ENCODE measurements around the gene JPH2.

Gene JPH2

DNA sequence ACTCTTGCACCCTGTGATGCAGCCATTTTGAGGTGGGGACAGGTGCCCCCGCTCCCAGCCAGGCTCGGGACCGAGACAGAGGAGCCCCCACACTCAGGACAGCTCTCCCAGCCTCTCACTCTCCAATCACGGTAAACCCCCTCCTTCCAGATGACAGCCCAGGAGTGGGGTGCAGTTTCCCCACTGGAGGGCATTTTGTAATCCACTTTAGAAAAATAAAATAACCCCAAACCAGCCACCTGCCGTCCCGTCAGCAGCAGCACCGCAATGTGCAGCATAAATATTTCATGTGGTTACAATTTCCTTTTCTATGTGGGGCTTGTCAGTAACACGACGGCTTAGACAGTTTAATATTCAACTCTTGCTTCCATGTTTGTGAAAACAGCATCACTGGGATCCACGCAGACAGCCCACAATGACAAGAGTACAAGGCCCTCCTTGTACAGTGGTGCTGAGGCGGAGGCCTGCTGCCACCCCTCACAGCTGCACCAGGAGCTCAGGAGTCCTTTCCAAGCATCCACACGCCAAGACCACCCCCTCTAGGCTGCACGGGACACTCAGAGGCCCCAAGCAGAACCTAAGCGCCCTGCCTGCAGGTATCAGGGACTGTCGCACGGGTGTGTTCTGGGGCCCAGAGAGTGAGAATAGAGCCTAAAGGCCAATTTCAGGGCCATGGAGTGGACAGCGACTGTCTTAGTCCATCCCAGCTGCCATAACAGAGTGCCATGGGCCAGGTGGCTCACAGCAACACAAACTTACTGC is 116.7 kb downstream of the JPH2 start:
- TF ChIP-seq EZH2 (IDR thresholded peaks at IDR 0.05; ENCODE audit: borderline replicate concordance, low read depth, low read length, severe bottlenecking) (no peak), CTCF (IDR thresholded peaks at IDR 0.05; ENCODE audit: borderline replicate concordance, extremely low read depth, low read length, poor library complexity, severe bottlenecking) (peak; percentile 41)
- ATAC-seq (ENCODE audit: insufficient read depth, low read depth): peak; percentile 83
- no peaks in the 10 kb centered on the region for H3K9me3 ChIP-seq (ENCODE audit: insufficient read depth, low read length, severe bottlenecking)

GRCh38 chr20:44069203-44070011 is 117.6 kb downstream of the JPH2 start:
- peaks cover 51% of the 10 kb centered on the region for H4K20me1 ChIP-seq (ENCODE audit: insufficient read depth, low read length)
- DNase-seq: peak; percentile 81
- H3K4me3 ChIP-seq (ENCODE audit: low read depth in 1 of 2, low read length in 2 of 2): peak overlapping the region in 1 of 2 experiments; percentile 38; a peak in 3 of 4 replicates
- no peak for TF ChIP-seq CTCF (IDR thresholded peaks at IDR 0.05; ENCODE audit: borderline replicate concordance, extremely low read depth, low read length, poor library complexity, severe bottlenecking)
- TF ChIP-seq EZH2 (IDR thresholded peaks at IDR 0.05; ENCODE audit: borderline replicate concordance, low read depth, low read length, severe bottlenecking): peak; percentile 3
- peaks cover 47% of the 10 kb centered on the region for H3K4me1 ChIP-seq (ENCODE audit: insufficient read depth, low read length)
- peak overlapping the region; percentile 78 for H3K4me2 ChIP-seq (ENCODE audit: insufficient read depth, low read length)
- peak overlapping the region; percentile 69 for H3K27ac ChIP-seq (ENCODE audit: low read length)
- no peaks in the 10 kb centered on the region for H3K9me3 ChIP-seq (ENCODE audit: insufficient read depth, low read length, severe bottlenecking)
- peak; percentile 56 for ATAC-seq (ENCODE audit: insufficient read depth, low read depth)
- no peaks in the 10 kb centered on the region for H3K79me2 ChIP-seq (ENCODE audit: insufficient read depth, low read length)
- peak overlapping the region; percentile 55 for H3K9ac ChIP-seq (ENCODE audit: low read depth, low read length)
- no peaks in the 10 kb centered on the region for H3K36me3 ChIP-seq (ENCODE audit: insufficient read depth, low read length)
- H2AFZ ChIP-seq (ENCODE audit: low read depth, low read length): 0 out of 2 replicates have a peak overlapping the region, but pooled peaks have one; percentile 40
- H3K27me3 ChIP-seq (ENCODE audit: insufficient read depth, low read length, poor library complexity): peaks cover 31% of the 10 kb centered on the region

More for the DNA sequence above, 116.7 kb downstream of the JPH2 start:
- peaks cover 31% of the 10 kb centered on the region for H3K27me3 ChIP-seq (ENCODE audit: insufficient read depth, low read length, poor library complexity)
- peak; percentile 83 for DNase-seq
- H2AFZ ChIP-seq (ENCODE audit: low read depth, low read length): no peak overlapping the region
- H3K9ac ChIP-seq (ENCODE audit: low read depth, low read length): peak overlapping the region; percentile 55
- peaks cover 51% of the 10 kb centered on the region for H4K20me1 ChIP-seq (ENCODE audit: insufficient read depth, low read length)
- H3K36me3 ChIP-seq (ENCODE audit: insufficient read depth, low read length): no peaks in the 10 kb centered on the region
- no peaks in the 10 kb centered on the region for H3K79me2 ChIP-seq (ENCODE audit: insufficient read depth, low read length)
- H3K4me2 ChIP-seq (ENCODE audit: insufficient read depth, low read length): peak overlapping the region; percentile 78
- peak overlapping the region in 1 of 2 experiments; percentile 38; a peak in 2 of 4 replicates for H3K4me3 ChIP-seq (ENCODE audit: low read depth in 1 of 2, low read length in 2 of 2)
- H3K4me1 ChIP-seq (ENCODE audit: insufficient read depth, low read length): peaks cover 47% of the 10 kb centered on the region
- peak overlapping the region; percentile 69 for H3K27ac ChIP-seq (ENCODE audit: low read length)

- Histone ChIP-seq H3K4me3 (ENCODE audit: low read depth in 1 of 2, low read length in 2 of 2) (peak overlapping the region in 1 of 2 experiments; percentile 38; a peak in 3 of 4 replicates), H3K36me3 (ENCODE audit: insufficient read depth, low read length) (no peaks in the 10 kb centered on the region), H3K9me3 (ENCODE audit: insufficient read depth, low read length, severe bottlenecking) (no peaks in the 10 kb centered on the region), H3K27ac (ENCODE audit: low read length) (peak overlapping the region; percentile 69), H2AFZ (ENCODE audit: low read depth, low read length) (peak overlapping the region; percentile 40; the same call in 1 of the 2 replicates), H3K79me2 (ENCODE audit: insufficient read depth, low read length) (no peaks in the 10 kb centered on the region), H3K4me1 (ENCODE audit: insufficient read depth, low read length) (peaks cover 47% of the 10 kb centered on the region), H3K4me2 (ENCODE audit: insufficient read depth, low read length) (peak overlapping the region; percentile 78), H3K27me3 (ENCODE audit: insufficient read depth, low read length, poor library complexity) (peaks cover 31% of the 10 kb centered on the region), H3K9ac (ENCODE audit: low read depth, low read length) (peak overlapping the region; percentile 55), H4K20me1 (ENCODE audit: insufficient read depth, low read length) (peaks cover 51% of the 10 kb centered on the region)
- peak; percentile 47 for DNase-seq
- TF ChIP-seq CTCF (IDR thresholded peaks at IDR 0.05; ENCODE audit: borderline replicate concordance, extremely low read depth, low read length, poor library complexity, severe bottlenecking) (peak; percentile 28), EZH2 (IDR thresholded peaks at IDR 0.05; ENCODE audit: borderline replicate concordance, low read depth, low read length, severe bottlenecking) (peak; percentile 75)
- peak; percentile 13 for ATAC-seq (ENCODE audit: insufficient read depth, low read depth)
Measured at GRCh38 chr20:44068316-44069201, 118.4 kb downstream of the JPH2 start.
